Measurements from ENCODE around the gene HK1. TPM values are rescaled to one million over a fixed set of nuclear protein-coding genes. Genes with fewer than 3 reads are reported as not detected.
A peak's percentile ranks its signal among the peaks of the same experiment; 100 is the strongest.
"Not testable (repeated sequence)": the region's sequence is repeated elsewhere in the genome, so short reads cannot be mapped to it uniquely, and the experiment has no call there.

The HK1 gene
- total RNA-seq, 4 donors from 2014 or later, result 130 to 189 (median 142) TPM

DNA sequence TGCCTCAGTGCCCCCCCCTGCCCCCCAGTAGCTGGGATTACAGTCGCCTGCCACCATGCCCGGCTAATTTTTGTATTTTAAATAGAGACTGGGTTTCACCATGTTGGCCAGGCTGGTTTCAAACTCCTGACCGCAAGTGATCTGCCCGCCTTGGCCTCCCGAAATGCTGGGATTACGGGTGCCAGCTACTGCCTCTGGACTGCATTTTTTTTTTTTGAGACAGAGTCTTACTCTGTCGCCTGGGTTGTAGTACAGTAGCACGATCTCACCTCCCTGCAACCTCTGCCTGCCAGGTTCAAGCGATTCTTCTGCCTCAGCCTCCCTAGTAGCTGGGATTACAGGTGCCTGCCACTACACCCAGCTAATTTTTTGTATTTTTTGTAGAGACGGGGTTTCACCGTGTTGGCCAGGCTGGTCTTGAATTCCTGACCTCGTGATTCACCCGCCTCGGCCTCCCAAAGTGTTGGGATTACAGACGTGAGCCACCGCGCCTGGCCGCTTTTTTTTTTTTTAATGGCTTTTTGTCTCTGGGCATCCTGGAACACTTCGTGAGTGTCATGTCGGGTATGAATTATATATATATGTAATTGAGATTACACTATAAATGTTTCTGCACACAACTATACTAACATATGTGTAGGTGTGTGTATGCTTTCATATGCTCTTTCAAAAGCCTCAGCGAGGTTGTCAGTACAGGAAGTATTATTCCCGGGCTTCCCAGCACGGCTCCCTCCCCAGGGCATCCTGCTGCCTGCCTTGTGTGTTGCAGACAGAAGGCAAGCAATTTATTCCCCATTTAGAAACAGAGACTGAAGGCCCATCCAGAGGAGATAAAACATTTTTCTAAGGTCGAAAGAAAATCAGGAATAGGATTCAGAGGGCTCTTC lies 47.6 kb downstream of the HK1 start:
- Histone ChIP-seq H3K36me3 (peaks cover 0 to 19% (median 0%) of the 10 kb centered on the region in 3 donors), H3K27ac (peak overlapping the region; percentile 43 to 91 (median 68)), H3K4me1 (peaks cover 36 to 100% (median 70%) of the 10 kb centered on the region in 3 donors)
- H3K9me3 ChIP-seq; H3K4me3 ChIP-seq; H3K27me3 ChIP-seq; intact Hi-C loops (cut with DNase I); DNase-seq: not testable (repeated sequence)
- 33 to 44% methylated on average over 21 to 24 of the region's 24 CpGs for WGBS, 2 donors
- TF ChIP-seq, protein P1, sequence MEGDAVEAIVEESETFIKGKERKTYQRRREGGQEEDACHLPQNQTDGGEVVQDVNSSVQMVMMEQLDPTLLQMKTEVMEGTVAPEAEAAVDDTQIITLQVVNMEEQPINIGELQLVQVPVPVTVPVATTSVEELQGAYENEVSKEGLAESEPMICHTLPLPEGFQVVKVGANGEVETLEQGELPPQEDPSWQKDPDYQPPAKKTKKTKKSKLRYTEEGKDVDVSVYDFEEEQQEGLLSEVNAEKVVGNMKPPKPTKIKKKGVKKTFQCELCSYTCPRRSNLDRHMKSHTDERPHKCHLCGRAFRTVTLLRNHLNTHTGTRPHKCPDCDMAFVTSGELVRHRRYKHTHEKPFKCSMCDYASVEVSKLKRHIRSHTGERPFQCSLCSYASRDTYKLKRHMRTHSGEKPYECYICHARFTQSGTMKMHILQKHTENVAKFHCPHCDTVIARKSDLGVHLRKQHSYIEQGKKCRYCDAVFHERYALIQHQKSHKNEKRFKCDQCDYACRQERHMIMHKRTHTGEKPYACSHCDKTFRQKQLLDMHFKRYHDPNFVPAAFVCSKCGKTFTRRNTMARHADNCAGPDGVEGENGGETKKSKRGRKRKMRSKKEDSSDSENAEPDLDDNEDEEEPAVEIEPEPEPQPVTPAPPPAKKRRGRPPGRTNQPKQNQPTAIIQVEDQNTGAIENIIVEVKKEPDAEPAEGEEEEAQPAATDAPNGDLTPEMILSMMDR (IDR thresholded peaks at IDR 0.05), result peak in 1 of 6 experiments; percentile 8

DNA sequence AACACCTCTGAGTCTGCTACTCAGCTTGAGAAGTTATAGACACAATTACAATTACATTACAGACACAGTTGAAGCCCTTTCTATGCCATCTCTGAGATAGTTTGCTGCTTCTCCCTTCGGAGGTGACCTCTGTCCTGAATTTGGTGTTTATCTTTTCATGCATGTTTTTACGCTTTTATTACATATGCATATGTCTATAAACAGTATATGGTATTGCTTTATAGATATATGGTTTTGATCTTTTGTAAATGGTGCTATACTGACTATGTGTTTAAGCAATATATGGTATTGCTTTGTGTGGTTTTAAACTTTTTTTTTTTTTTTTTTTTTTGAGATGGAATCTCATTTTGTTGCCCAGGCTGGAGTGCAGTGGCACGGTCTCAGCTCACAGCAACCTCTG lies 48.4 kb downstream of the HK1 start:
- TF ChIP-seq, protein P1 (IDR thresholded peaks at IDR 0.05), result no peak
- no peak for TF ChIP-seq POLR2A (IDR thresholded peaks at IDR 0.05)
- Histone ChIP-seq H3K4me1 (peaks cover 28 to 100% (median 66%) of the 10 kb centered on the region in 3 donors), H3K27me3 (no peaks in the 10 kb centered on the region), H3K27ac (peak overlapping the region; percentile 43 to 91 (median 68)), H3K36me3 (peaks cover 0 to 27% (median 0%) of the 10 kb centered on the region in 3 donors), H3K4me3 (no peak overlapping the region), H3K9me3 (no peaks in the 10 kb centered on the region)
- no peak for DNase-seq
- WGBS, 2 donors, result 77 to 79% methylated on average over 3 of the region's 3 CpGs
- intact Hi-C loops (cut with DNase I), result no loop called here

DNA sequence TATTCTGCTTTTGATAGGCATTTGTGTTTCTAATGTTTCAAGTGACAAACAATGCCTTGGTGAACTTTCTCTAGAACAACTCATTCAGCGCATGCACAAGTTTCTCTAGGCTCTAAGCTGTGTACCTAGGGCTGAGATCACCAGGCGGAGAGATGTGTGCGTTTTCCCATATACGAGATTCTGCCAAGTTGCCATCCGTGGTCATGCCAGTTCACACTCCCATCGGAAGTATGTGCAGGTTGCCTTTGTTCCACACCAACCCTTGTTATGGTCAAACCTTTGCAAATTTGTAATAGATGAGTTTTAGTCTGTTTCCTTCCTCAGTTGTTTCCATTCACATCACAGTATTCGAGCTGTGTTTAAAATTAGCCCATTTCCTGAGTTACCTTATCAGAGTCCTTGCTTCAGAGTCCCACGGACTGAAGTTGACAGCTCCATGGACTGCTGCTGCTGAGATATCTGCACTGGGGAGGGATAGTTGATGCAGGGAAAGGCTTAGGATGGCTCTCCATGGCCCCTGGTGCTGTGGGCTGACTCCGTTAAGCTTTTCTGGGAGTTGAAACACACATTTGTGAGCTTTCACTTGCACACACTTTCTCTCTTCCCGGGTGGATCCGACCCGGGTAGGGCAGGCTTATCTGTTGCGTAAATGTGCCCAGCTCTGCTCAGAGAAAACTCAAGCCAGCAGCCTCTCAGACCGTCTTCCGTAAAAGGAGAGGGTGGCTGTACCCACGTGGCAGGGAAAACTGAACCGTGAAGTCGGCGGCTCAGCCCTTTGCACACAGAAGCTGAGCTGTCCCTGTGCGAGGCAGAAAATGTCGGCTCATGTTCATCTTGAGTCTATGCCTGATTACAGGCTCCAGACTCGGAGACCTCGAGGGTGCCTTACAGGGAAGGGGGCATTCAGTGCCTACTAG lies 49.4 kb downstream of the HK1 start:
- H3K9me3 ChIP-seq, result no peaks in the 10 kb centered on the region
- peaks cover 0 to 27% (median 0%) of the 10 kb centered on the region in 3 donors for H3K36me3 ChIP-seq
- intact Hi-C loops (cut with DNase I), result no loop called here
- H3K4me1 ChIP-seq, result peaks cover 31 to 100% (median 70%) of the 10 kb centered on the region in 3 donors
- peak overlapping the region; percentile 87 to 91 (median 90) for H3K27ac ChIP-seq
- no peak for DNase-seq
- H3K27me3 ChIP-seq, result no peaks in the 10 kb centered on the region
- peak overlapping the region in 3 of 4 donors; percentile 26 to 48 (median 33) for H3K4me3 ChIP-seq
- 12 to 28% methylated on average over 20 to 21 of the region's 23 CpGs for WGBS, 2 donors
- TF ChIP-seq, protein P1 (IDR thresholded peaks at IDR 0.05), result no peak
- TF ChIP-seq POLR2A (IDR thresholded peaks at IDR 0.05), result peak in 2 of 4 donors; percentile 33 to 57

DNA sequence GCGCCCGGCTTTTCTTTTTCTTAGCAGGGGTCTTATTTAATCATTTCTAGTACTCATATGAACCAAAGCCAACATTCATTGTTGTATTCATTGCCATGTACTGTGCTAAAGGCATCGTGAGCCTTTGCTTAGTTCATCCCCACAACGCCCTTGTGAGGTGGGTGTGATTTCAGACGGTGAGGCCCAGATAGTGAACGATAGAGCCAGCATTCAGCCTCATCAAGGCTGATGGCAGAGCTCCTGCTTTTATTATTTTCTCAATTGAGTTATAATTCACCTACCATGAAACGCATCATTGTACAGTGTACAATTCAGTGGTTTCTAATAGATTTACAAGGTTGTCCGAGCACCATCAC lies 50.1 kb downstream of the HK1 start:
- H3K4me3 ChIP-seq, result peak overlapping the region in 2 of 4 donors; percentile 26 to 48
- peaks cover 0 to 27% (median 0%) of the 10 kb centered on the region in 3 donors for H3K36me3 ChIP-seq
- no peaks in the 10 kb centered on the region for H3K27me3 ChIP-seq
- no peak for TF ChIP-seq POLR2A (IDR thresholded peaks at IDR 0.05)
- intact Hi-C loops (cut with DNase I), result no loop called here
- peaks cover 38 to 100% (median 76%) of the 10 kb centered on the region in 3 donors for H3K4me1 ChIP-seq
- DNase-seq, result no peak
- no peaks in the 10 kb centered on the region for H3K9me3 ChIP-seq
- WGBS, 2 donors, result 34 to 43% methylated on average over 8 of the region's 8 CpGs
- peak overlapping the region; percentile 87 to 91 (median 90) for H3K27ac ChIP-seq

DNA sequence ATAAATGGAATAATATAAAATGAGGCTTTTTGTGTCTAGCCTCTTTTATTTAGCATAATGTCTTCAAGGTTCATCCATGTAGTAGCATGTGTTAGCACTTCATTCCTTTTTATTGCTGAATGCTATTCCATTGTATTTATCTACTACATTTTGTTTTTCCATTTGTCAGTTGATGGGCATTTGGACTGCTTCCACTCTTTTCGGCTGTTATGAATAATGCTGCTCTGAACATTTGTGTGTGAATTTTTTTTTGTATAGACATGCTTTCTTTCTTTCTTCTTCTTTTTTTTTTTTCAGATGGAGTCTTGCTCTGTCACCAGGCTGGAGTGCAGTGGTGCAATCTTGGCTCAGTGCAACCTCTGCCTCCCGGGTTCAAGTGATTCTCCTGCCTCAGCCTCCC lies 50.6 kb downstream of the HK1 start:
- H3K4me1 ChIP-seq, result peaks cover 41 to 100% (median 76%) of the 10 kb centered on the region in 3 donors
- H3K4me3 ChIP-seq; H3K27me3 ChIP-seq; intact Hi-C loops (cut with DNase I); DNase-seq; H3K9me3 ChIP-seq: not testable (repeated sequence)
- peak overlapping the region; percentile 64 to 91 (median 88) for H3K27ac ChIP-seq
- H3K36me3 ChIP-seq, result peaks cover 0 to 27% (median 0%) of the 10 kb centered on the region in 3 donors
- 33 to 38% methylated on average over 1 to 2 of the region's 2 CpGs for WGBS, 2 donors
